Right lobe of liver (tissue), 4 donors: ENCODE results near the gene SNAP47.

Experiments used
- CTCF ChIP-seq, 4 donors: fragments of 200-600 bp in 3 of 4; fragments of 450-650 bp in 1 of 4; IDR thresholded peaks; one replicate each; pipeline versions ENCODE4 v1.5.1 to v1.8.0; 2016 to 2022; ENCODE audit warnings: antibody characterized with exemption in 4 of 4, mild to moderate bottlenecking in 2 of 4
- POLR2A ChIP-seq: fragments of 450-650 bp; IDR thresholded peaks from one replicate; pipeline ENCODE4 v1.6.1; 2017; ENCODE audit warnings: antibody characterized with exemption, mild to moderate bottlenecking
- donor health status: DM: no; HTN: no; CAD: no.
- donor health status: DM: no; HTN: no; CAD: no.
- donor health status: DM: no; HTN: yes; CAD: no.

GRCh38 chr1:227729881-227730629, 5.2 kb upstream of the SNAP47 start:
- TF ChIP-seq CTCF (IDR thresholded peaks at IDR 0.05) (peak; percentile 43 to 62 (median 53)), POLR2A (no peak)
